AG08396 (cell line): ENCODE measurements around the gene DHRS9.
"Not testable (repeated sequence)": the region's sequence is repeated elsewhere in the genome, so short reads cannot be mapped to it uniquely, and the experiment has no call there.

Source experiments
- DNase-seq: peaks from one replicate; pipeline ENCODE4 v3.0.0; 2012; ENCODE audit warnings: low spot score, mixed read lengths

DHRS9 gene

DNA sequence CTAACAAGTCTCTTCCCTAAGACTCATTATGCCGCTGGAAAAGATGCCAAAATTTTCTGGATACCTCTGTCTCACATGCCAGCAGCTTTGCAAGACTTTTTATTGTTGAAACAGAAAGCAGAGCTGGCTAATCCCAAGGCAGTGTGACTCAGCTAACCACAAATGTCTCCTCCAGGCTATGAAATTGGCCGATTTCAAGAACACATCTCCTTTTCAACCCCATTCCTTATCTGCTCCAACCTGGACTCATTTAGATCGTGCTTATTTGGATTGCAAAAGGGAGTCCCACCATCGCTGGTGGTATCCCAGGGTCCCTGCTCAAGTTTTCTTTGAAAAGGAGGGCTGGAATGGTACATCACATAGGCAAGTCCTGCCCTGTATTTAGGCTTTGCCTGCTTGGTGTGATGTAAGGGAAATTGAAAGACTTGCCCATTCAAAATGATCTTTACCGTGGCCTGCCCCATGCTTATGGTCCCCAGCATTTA, 26.3 kb downstream of the DHRS9 start:
- peak; percentile 30 for DNase-seq

DNA sequence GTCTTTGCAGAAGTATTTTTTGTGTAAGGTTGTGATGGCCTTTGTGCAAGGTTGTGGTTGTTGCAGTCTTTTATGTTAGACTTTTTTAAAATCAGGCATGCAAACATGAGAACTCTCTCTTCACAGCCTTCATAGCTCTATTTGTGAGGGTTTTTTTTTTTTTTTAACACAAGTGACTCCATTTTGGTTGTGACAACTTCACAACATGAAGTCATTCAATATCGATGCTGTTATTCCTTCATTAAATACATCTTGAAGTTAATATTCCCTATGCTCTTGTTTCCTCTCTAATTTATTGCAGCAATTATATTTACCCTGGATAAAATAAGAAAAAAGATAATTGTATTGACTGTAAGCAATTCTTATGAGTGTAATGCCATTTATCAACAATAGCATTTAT, 35.5 kb downstream of the DHRS9 start:
- no peak for DNase-seq

DNA sequence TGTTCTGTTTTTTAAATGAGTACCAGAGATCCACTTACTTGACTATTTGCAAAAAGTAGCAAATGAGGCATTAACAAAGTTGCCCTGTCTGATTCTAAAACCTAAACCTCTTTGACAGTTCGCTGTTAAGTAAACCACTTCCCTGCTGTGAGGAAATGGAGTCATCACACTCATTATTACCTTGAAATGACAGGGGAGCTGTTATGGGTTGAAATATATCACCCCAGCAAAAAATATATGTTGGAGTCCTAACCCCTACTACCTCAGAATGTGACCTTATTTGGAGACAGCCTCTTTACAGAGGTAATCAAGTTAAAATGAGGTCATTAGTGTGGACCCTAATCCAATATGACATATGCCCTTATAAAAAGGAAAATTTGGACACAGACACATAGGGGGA, 36.1 kb downstream of the DHRS9 start:
- DNase-seq: no peak

DNA sequence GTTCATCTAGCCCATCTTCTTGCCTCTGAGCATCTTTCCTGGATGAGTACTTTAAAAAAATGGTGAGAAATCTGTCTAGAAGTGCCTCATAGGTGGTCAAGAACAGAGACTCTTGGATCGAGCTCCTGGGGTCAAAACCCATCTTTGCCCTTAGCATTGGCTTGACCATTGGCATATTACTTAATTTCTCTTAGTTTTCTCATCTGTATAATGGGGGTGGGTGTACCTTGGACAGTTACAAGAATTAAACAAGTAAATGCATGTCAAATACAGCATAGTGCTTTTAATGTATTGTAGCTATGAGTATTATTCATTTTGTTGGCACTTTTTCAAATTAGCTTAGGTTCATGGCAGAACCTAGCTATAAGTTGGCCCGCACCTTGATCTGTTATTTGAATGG, 36.8 kb downstream of the DHRS9 start:
- DNase-seq: no peak

DNA sequence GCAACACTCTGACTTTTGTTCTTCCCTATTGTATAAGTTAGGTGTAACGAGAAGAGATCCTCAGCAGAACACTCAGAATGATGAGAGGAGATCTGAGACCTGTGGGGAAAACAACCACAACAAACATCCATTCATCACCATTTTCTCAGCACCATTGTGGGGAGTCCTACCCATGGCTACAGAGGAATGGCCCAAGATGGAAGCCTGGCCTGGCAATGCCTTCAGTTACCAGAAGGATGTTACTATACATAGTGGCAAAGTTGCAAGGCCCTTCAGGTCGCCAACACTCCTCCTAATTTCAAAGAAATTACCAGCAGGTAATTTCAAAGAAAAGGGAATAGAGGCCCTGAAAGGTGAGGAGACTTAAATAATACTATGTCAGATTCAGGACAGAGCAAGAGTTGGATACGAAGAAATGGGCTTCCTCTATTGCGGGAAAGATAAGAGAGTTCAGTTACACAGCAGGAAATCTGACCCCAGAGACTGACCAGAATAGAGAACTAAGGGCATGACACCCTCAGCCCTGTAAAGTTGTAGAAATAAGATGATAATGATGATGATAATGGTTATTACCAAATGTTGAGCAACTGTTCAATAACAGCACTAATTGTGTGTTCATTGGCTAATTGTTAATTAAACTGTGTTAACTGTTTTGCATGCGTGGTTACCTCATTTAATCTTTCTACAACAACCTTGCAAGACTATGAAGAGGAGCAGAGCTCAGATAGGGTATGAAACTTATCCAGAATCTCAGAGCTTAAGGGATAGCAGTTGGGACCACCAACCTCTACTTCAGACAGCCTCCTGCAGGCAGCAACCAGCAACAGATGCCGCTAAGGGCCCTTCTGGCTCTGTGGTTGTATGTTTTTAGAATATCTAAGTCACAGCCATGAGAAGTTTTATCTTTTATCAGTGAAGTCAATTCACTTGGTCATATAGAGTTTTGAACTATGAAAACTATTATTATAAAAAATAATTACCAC, 37.5 kb downstream of the DHRS9 start:
- no peak for DNase-seq

DNA sequence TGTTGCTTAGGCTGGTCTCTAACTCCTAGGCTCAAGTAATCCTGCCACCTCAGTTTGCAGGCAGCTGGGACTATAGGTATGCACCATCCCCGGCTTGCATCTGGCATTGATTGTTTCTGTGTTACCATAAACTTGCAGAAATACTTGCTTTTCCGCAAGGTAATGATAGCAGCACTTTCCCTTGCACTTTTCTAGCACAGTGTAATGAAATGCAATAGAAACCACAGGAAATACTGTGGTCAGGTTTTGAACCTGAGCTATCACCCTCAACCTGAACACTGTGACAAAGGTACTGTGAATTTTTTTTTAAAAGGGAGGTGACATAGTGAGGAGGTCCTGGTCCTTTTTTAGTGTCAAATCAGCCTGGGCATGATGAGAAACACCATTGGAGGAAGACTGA, 38.3 kb downstream of the DHRS9 start:
- DNase-seq: no peak

DNA sequence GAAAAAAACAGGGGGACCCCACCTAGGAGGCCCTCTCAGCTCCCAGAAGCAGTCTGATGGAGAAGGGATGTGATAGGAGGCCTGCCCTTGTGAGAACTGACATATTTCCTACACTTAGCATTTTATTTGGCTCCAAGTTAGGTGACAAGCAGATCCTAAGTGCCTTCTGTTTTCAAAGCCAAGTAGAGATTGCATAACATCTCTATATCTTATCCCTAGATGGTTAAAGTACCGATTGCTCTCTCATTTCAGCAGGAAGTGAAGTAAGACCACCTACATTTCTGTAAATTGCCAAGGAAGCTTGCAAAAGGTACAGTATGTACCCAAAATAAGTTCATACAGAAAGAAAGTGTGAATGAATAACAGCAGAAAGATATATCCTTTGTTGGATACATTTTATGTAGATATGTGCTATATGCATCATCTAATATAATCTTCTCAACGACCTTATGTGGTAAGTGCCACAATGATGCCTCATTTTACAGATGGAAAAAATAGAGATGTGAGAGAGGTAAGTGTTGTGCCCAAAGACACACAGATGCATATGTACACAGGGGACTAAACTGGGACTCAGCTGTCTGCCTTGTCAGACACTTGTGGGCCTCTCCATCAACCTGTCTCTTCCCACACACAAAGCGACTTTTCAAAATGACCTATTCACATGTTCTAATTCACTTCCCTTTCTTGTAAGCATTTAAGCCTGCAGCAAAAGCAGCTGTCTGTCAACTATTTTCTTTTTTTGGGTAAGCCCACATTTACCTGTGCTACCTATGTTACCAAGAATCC, 38.9 kb downstream of the DHRS9 start:
- DNase-seq: no peak

DNA sequence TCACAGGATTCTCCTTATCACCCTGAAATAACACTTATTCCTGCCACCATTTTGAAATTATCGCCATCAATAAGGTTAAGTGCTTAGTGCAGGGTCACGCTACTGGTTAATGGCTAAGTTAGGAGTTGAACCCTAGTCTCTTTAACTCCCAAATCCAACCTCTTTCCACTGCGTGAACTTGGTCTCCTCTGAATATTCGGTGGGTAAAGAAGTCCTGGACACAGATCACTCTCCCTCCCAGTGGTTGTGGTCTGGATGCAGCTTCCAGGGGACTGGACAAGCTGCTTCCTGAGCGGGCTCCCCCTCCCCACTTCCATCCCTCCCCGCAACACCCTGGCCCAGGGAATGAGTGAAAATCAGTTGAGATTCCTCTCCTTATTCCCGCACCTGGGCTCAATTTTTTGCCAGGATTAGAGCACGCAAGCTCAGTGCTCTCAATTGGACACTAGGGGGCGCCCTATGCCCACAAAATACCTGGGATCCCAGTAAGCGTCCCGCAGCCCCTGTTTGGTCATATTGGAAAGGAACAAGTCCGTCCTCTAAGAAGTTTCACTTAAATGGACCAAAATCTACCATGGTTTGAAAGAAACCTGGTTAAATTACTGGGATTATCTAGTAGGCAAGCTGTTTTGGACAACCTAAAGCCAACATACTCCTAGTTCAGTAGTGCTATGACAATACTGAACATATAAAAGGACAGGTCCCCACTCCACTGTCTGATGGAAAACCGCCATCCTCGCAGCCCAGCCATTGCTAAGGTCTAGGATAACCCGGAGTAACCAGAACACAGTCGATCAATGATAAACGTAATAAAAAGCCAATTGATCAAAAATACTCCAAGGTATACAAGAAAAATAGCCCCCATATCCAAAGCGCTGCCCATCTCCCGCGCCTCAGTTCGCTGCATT, 40.4 kb downstream of the DHRS9 start:
- DNase-seq: peak; percentile 67

DNA sequence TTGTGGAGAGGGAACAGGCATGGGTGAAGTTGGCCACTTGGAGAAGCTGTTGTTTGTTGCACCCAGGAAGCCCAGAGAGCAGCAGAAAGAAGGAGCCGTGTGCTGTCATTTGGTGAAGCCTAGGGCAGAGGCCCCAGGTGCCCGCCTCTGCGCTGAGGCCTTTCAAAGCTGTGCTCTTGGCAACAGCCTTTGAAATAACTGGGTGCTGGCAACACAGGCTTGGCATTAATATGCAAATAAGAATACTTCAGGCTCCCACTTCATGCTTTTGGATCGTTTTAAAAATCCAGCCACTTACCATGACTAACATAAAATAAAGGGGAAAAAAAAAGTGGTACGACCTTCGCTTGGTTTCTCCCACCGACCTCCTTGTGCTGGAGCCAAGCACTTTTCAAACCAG, 41.1 kb downstream of the DHRS9 start:
- no peak for DNase-seq

DNA sequence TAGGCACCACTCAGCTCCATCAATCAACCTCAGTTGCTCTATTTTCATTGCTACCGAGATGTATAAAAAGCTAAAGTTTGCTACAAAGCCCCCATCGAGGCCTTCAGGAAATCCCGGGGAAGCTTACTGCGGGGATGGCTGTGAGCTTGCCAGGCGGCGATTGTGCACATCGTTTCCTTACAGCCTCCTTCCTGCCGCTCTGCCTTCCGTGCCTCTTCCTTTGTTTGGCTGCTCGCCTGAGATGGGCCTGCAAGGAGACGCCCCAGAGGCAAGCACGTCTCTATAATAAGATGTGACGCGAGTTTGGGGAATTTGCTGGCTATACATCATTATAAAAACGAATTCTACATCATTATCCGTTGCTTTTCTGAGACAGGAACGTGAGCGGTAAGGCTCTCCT, 41.6 kb downstream of the DHRS9 start:
- no peak for DNase-seq

DNA sequence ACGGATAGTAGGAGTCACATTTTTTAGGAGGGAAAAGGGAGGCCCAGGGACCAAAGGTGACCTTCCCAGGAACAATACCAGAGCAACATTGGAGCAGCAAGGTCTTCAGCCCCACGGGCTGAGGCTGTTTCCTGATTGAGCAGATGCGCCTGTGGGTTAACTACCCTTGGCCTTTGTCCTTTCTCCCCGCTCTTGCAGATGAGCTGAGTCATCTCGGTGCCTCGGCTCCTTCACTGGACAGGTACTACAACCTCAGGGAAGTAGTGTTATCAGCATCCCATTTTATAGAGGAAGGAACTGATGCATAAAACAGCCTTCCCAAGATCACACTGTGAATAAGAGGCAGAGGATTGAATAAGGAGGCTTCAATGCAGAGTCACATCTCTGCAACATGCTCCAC, 43.5 kb downstream of the DHRS9 start:
- no peak for DNase-seq

DNA sequence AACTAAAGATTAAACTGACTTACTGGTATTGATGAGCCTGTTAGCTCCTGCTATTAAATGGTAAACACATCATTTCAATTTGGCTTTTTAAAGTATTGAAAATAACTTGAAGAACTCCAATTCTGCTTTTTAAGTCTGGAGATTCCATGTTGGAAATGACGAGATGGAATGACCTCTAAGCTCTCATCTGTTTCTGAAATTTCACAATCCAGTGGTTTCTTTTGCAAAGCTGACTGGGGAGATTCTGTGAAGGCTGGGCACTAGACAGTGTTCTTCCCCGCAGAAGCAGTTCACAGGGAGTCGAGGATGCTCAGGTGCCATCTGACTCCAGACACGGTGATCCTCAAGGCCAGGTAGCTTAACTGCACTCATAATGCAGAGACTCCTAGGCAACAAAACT, 44.7 kb downstream of the DHRS9 start:
- no peak for DNase-seq

DNA sequence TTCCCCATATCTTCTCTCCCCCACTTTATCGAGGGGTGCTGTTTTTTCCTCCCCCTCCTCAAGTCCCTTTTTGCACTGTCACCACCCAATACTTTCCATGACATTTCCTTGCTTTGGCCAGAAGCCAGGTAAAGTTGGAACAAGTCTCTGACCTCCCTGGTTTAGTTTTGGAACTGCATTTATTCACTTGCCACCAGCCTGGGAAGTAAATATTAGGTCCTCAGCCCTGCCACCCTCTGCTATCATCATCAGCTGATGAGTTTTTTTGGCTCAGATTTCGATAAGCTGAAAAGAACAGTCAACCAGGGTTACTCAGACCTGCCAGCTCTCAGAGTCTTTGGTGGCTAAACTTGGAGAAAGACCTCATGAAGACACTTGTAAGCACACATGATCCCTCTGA, 47.0 kb downstream of the DHRS9 start:
- DNase-seq: no peak

DNA sequence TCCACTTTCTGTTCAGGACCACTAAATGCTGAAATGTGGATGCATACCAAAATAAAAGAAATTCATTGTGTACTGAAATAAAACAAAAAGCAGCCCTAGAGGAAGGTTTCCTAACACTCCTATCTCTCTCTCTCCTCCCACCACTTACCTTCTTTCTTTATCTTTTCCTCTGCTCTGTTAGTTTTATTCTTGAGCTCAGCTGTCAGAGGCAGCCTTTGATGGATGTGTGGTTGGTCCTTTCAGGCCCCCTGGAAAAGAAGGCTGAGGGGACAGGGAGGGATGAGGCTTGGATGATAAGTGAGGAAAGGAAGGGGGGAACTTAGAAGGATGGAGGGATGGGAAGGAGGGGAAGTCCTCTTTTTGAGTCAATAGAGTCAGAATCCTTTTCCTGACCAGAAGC, 47.6 kb downstream of the DHRS9 start:
- no peak for DNase-seq

DNA sequence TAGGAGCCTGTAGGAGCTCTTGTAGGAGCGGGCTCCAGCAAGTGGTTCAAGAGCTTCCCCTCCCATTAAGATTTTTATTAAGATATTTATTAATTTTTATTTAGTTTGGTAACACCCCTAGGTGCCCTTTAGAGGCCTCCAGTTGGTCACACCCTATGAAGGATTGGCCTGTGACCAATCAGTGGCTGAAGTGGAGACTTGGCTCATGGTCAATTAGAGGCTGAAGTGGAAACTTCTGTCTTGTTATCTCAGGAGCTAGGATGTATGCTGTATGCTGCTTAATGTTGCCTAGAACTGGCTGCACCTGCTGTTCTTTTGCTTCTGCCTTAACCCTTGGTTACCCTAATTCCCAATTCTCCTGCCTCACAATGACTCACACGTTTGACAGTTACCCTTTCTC, 48.7 kb downstream of the DHRS9 start:
- DNase-seq: no peak

DNA sequence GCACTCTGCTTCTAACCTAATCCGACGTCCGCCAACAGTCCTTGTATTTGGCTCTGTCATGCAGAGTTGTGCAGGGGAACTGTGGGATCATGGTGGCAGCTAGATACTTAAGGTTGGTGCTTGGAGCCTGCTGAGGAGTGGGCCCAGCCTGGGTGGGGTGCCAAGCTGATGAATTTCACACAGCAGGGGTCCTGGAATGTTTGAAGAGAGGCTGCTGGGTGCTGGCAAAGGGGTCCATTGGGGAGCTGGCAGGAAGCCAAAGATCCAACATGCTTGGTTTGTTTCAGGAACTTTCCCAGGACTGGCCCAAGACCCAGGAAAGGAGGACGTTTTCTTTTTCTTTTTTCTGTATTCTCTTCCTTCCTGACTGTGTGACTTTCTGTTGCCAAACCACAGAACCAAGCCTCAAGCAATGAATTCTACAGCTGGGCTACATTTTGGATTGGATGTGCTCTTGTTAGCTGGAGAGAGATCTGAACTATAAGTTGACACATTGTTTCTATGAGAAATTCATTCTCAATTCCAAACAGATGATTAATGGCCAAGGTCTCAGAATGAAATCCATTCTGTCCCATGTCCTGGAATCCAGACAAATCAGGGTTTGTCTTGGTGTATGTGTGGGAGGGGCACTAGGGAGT, 49.9 kb downstream of the DHRS9 start:
- no peak for DNase-seq

DNA sequence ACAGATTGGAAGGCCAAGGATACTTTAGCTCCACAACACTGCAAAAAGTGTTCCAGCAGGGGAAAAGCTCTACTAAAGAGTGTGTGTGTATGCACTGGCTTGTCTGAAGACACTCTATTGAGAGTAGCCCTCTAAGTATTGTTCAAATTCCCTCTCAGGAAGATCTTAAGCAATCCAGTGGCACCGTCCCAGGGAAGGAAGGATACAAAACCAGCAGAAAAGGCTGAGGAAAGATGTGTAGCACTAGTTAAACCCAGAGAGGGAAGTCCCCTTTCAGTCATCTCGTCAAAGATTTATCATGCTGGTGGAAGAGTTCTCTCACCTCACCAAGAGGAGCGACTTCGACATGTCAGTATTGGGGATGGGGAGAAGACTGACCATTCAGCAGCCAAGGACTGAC, 50.5 kb downstream of the DHRS9 start:
- DNase-seq: no peak

DNA sequence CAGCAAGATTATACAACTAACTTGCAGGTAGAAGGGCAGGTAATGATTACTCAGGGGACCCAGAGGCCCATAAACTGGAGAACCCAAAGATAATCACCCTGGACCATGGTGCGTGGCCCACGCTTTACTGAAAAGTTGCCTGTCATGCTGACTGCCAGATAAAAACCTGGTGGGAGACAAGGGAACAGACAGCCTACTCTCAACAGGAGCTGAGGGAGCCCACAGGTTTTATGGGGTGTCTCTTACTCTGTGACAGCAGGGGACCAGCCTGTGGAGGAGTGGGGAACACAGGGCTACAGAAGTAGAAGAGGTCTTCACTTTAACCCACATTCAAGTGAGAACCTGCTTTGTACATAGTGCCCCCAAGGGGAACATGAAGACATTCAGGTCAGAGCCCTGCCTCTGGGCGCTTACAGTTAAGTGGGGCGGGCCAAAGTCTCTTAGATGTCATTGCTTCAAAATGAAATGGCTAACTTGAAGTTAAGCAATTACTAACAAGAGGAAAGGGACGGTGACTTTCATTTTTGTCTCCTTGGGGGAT, 60.4 kb downstream of the DHRS9 start:
- no peak for DNase-seq

DNA sequence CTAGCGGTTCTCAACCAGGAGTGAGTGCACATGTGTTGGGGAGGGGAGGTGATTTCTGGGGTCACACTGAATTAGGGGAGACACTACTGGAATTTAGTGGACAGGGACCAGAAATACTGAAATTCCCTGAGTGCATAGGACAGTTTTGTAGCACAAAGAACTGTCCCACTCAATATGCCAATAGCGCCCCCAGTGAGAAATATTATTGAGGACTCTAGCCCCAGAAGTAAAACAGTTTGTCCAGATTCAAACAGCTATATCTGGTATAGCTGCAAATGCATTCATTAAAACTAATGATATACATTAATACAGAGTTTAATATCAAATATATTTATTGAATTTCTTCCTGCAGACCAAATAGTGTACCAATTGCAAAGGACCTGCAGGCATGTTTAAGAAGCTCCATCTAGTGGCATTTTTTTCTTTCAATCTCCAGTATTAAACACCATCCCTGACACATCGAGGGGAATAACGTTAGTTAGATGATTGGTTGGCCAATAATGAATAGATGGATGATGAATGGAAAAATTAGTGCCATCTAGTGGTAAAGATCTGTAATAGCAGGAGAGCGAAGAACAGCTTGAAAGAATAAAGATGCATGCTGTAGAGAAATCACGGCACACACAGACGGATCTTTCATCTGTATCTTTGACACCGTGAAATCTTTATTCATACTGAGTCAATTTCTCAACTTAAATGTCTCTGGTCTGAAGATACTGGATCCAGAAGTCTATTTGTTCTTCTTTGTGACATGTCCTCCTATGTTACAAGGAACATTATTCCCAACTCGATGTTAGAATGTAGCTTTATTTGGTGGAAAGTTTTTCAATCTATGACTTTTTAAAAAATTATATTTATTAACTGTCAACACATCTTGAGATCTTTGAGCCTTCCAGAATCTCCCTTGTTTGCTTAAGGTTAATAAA, 62.5 kb downstream of the DHRS9 start:
- DNase-seq: peak; percentile 36

DNA sequence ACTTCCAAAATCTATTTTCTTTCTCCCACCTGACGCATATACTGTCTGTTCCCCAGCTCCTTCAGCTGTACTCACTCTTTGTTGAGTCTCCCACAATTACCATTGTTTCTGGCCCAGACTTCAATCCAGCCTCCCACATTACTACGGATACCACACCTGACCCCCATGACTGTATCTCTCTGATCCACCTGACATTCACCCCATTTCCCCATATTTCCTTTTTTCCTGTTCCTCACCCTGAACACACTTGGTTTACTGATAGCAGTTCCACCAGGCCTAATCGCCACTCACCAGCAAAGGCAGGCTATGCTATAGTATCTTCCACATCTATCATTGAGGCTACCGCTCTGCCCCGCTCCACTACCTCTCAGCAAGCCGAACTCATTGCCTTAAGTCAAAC, 64.9 kb downstream of the DHRS9 start:
- DNase-seq: not testable (repeated sequence)
